A549 (cell line): Measurements from ENCODE around the gene SFRP2.

Experiments used
- EP300 ChIP-seq, 2 experiments: fragments of >200 bp; sonication (Bioruptor Twin); formaldehyde crosslinking; IDR thresholded peaks; 2 replicates in 1 of 2; 3 replicates in 1 of 2; pipeline ENCODE4 v1.6.1; 2016 to 2017
- HDAC2 ChIP-seq: fragments of 200-600 bp; sonication (generic); IDR thresholded peaks from 2 replicates; pipeline ENCODE4 v1.6.1; 2016
- JUN ChIP-seq, 2 experiments: fragments of >200 bp; sonication (Bioruptor Twin); formaldehyde crosslinking; IDR thresholded peaks; 2 replicates in 1 of 2; 3 replicates in 1 of 2; pipeline ENCODE4 v1.6.1; 2016 to 2017
- MAFK ChIP-seq: fragments of 450-650 bp; IDR thresholded peaks from 2 replicates; pipeline ENCODE4 v1.6.1; 2014; ENCODE audit not compliant: partially characterized antibody
- POLR2A ChIP-seq: IDR thresholded peaks from 2 replicates; pipeline ENCODE4 v1.6.1; 2012; ENCODE audit warnings: mild to moderate bottlenecking, low read length
- RAD21 ChIP-seq, 2 experiments: fragments of >200 bp in 1 of 2; sonication (Bioruptor Twin) in 1 of 2; formaldehyde crosslinking in 1 of 2; IDR thresholded peaks in 1 of 2; conservative IDR thresholded peaks in 1 of 2; 2 replicates in 1 of 2; 3 replicates in 1 of 2; pipeline ENCODE4 v1.6.1; 2012 to 2018; ENCODE audit warnings: inconsistent platforms in 1 of 2
- REST ChIP-seq: fragments of 200-600 bp; sonication (generic); IDR thresholded peaks from 2 replicates; pipeline ENCODE4 v1.6.1; 2016; ENCODE audit warnings: antibody characterized with exemption, mild to moderate bottlenecking, moderate library complexity
- SMC3 ChIP-seq: fragments of >200 bp; sonication (Bioruptor Twin); formaldehyde crosslinking; IDR thresholded peaks from 3 replicates; pipeline ENCODE4 v1.6.1; 2018; ENCODE audit warnings: inconsistent platforms
- SREBF2 ChIP-seq: fragments of 450-650 bp; IDR thresholded peaks from 2 replicates; pipeline ENCODE4 v1.6.1; 2014; ENCODE audit warnings: mild to moderate bottlenecking, moderate library complexity
- ZC3H11A ChIP-seq: fragments of 450-650 bp; IDR thresholded peaks from 2 replicates; pipeline ENCODE4 v1.6.1; 2014; ENCODE audit warnings: antibody characterized with exemption, mild to moderate bottlenecking
- ZFP36 ChIP-seq: fragments of 450-650 bp; IDR thresholded peaks from 2 replicates; pipeline ENCODE4 v1.6.1; 2014; ENCODE audit warnings: borderline replicate concordance; ENCODE audit not compliant: partially characterized antibody
- TF ChIP-seq, protein P1 (sequence below): fragments of >200 bp; sonication (Bioruptor Twin); formaldehyde crosslinking; IDR thresholded peaks from 3 replicates; pipeline ENCODE4 v1.5.1; 2016
- TF ChIP-seq, protein P2 (sequence below): IDR thresholded peaks from 2 replicates; pipeline ENCODE4 v1.6.1; 2012

GRCh38 chr4:153787575-153787974, 1.3 kb downstream of the SFRP2 start:
- TF ChIP-seq REST, result no peak
- no peak for TF ChIP-seq RAD21 (conservative IDR thresholded peaks at IDR 0.05 in 1 of 2, IDR thresholded peaks at IDR 0.05 in 1 of 2)
- TF ChIP-seq, protein P1, sequence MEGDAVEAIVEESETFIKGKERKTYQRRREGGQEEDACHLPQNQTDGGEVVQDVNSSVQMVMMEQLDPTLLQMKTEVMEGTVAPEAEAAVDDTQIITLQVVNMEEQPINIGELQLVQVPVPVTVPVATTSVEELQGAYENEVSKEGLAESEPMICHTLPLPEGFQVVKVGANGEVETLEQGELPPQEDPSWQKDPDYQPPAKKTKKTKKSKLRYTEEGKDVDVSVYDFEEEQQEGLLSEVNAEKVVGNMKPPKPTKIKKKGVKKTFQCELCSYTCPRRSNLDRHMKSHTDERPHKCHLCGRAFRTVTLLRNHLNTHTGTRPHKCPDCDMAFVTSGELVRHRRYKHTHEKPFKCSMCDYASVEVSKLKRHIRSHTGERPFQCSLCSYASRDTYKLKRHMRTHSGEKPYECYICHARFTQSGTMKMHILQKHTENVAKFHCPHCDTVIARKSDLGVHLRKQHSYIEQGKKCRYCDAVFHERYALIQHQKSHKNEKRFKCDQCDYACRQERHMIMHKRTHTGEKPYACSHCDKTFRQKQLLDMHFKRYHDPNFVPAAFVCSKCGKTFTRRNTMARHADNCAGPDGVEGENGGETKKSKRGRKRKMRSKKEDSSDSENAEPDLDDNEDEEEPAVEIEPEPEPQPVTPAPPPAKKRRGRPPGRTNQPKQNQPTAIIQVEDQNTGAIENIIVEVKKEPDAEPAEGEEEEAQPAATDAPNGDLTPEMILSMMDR, result no peak
- TF ChIP-seq, protein P2, sequence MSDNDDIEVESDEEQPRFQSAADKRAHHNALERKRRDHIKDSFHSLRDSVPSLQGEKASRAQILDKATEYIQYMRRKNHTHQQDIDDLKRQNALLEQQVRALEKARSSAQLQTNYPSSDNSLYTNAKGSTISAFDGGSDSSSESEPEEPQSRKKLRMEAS, result no peak
- no peak for TF ChIP-seq EP300 (IDR thresholded peaks at IDR 0.05)
- no peak for TF ChIP-seq SREBF2
- TF ChIP-seq HDAC2, result no peak
- no peak for TF ChIP-seq POLR2A
- TF ChIP-seq JUN (IDR thresholded peaks at IDR 0.05), result no peak
- TF ChIP-seq SMC3, result no peak
- TF ChIP-seq ZC3H11A, result no peak
- TF ChIP-seq ZFP36, result no peak
- no peak for TF ChIP-seq MAFK
